Neural progenitor cell (in vitro differentiated cells): ENCODE results near the gene MTHFR.

Experiments used
- CTCF ChIP-seq: fragments of 200-600 bp; sonication (generic); IDR thresholded peaks from 2 replicates; pipeline ENCODE4 v1.5.1; 2017; ENCODE audit warnings: antibody characterized with exemption, mild to moderate bottlenecking
- EZH2 ChIP-seq: fragments of 200-600 bp; sonication (generic); IDR thresholded peaks from 2 replicates; pipeline ENCODE4 v1.6.1; 2017; ENCODE audit warnings: antibody characterized with exemption, mild to moderate bottlenecking, moderate library complexity
- EZH2phosphoT487 ChIP-seq: fragments of 200-600 bp; sonication (generic); IDR thresholded peaks from 2 replicates; pipeline ENCODE4 v1.6.1; 2017; ENCODE audit warnings: antibody characterized with exemption

DNA sequence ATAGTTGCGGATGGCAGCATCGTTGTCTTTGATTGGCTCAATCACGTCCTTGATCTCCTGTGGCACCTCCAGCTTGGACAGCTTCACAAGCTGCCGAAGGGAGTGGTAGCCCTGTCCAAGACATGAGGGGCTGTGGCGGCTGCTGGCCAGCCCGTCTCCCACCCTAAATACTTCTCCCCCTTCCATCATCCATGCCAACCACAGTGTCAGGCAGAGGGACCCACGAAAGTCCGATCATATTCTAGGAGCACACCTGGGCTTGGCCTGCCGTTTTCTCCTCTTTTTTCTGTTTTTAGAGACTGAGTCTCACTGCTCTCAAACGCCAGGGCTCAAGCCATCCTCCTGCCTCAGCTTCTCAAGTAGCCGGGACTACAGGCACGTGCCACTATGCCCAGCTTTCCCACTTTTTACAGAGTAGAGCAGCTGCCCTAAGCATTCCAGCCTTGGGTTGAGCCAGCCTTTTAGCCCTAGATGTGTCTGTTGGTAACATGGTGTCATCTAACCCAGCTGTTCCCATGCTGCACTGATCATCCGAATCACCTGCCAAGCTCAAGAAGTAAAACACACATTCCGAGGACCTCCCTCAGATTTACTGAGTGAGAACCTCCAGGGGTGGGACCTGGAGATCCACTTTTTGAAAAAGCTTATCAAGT, 10.4 kb downstream of the MTHFR start:
- TF ChIP-seq CTCF: no peak
- no peak for TF ChIP-seq EZH2
- TF ChIP-seq EZH2phosphoT487: no peak
